K562 (cell line): Measurements from ENCODE around the gene RNH1. TPM values are rescaled to one million over a fixed set of nuclear protein-coding genes. Genes with fewer than 3 reads are reported as not detected.
A peak's percentile ranks its signal among the peaks of the same experiment; 100 is the strongest.

Experiments
- NR0B1 ChIP-seq: fragments of 450-650 bp; IDR thresholded peaks from one replicate; pipeline ENCODE4 v1.6.1; 2018; ENCODE audit warnings: mild to moderate bottlenecking, moderate library complexity; ENCODE audit not compliant: partially characterized antibody
- POLR3A ChIP-seq: IDR thresholded peaks from 2 replicates; pipeline ENCODE4 v1.6.1; 2011; ENCODE audit warnings: borderline replicate concordance, mild to moderate bottlenecking, moderate library complexity; ENCODE audit not compliant: insufficient read length, insufficient read depth; ENCODE audit errors: extremely low read depth
- SAP30 ChIP-seq: fragments of 200-600 bp; sonication (generic); IDR thresholded peaks from 2 replicates; pipeline ENCODE4 v1.6.1; 2012; ENCODE audit warnings: borderline replicate concordance, low read depth, mild to moderate bottlenecking, moderate library complexity, low read length, control low read depth, inconsistent platforms; ENCODE audit not compliant: insufficient read depth, poor library complexity, severe bottlenecking
- SMARCA4 ChIP-seq: fragments of 450-650 bp; IDR thresholded peaks from 2 replicates; pipeline ENCODE4 v1.6.1; 2016
- SRSF9 ChIP-seq: fragments of 200-400 bp; formaldehyde crosslinking; IDR thresholded peaks from 2 replicates; pipeline ENCODE4 v1.6.1; 2017; ENCODE audit warnings: low read depth, low read length, borderline replicate concordance
- THRAP3 ChIP-seq: fragments of 450-650 bp; IDR thresholded peaks from 2 replicates; pipeline ENCODE4 v1.6.1; 2016; ENCODE audit warnings: mild to moderate bottlenecking, inconsistent platforms, borderline replicate concordance
- TRIM24 ChIP-seq, 2 experiments: fragments of 450-650 bp; IDR thresholded peaks; 2 replicates each; pipeline ENCODE4 v1.6.1; 2016
- ZBTB8A ChIP-seq: fragments of 450-650 bp; IDR thresholded peaks from 2 replicates; pipeline ENCODE4 v1.6.1; 2018; ENCODE audit warnings: mild to moderate bottlenecking, moderate library complexity; ENCODE audit not compliant: partially characterized antibody
- ZNF316 ChIP-seq: fragments of 450-650 bp; IDR thresholded peaks from 2 replicates; pipeline ENCODE4 v1.6.1; 2016
- ZNF584 ChIP-seq: fragments of 200-800 bp; sonication (Bioruptor generic); IDR thresholded peaks from 2 replicates; pipeline ENCODE4 v1.6.1; 2016; ENCODE audit warnings: low read depth, mild to moderate bottlenecking, missing genetic modification characterization, missing compliant biosample characterization
- polyA plus RNA-seq, 8 experiments: library from polyadenylated mRNA; depleted of rRNA in 4 of 8; stranded (reverse) in 5 of 8; unstranded in 3 of 8; fragments of >200 nt; fragmentation: Nextera tagmentation in 2 of 8; fragmentation: Illumina TruSeq in 1 of 8; extraction: Ambion mirVana in 2 of 8; extraction: Trizol in 1 of 8; gene quantifications; 2 replicates each; pipeline versions ENCODE4 v1.2.1 to v1.2.3, GENCODE V29; 2011 to 2014; ENCODE audit warnings: inconsistent platforms in 1 of 8, missing spikeins in 1 of 8
- total RNA-seq, 7 experiments: library from RNA; depleted of rRNA in 6 of 7; stranded (reverse); fragments of >200 nt in 6 of 7; fragmentation: Illumina TruSeq in 2 of 7; extraction: Trizol in 2 of 7; gene quantifications; 2 replicates each; pipeline versions ENCODE4 v1.2.1 to v1.2.3, GENCODE V29; 2011 to 2021; ENCODE audit warnings: low replicate concordance in 1 of 7
- TF ChIP-seq, protein P1 (sequence below), 2 experiments: fragments of 450-650 bp; formaldehyde crosslinking in 1 of 2; IDR thresholded peaks; 2 replicates each; pipeline versions ENCODE4 v1.4.0 to v1.6.1; 2014 to 2020; ENCODE audit warnings: mild to moderate bottlenecking in 2 of 2, borderline replicate concordance in 1 of 2, low read depth in 1 of 2
- TF ChIP-seq, protein P2 (sequence below), 2 experiments: fragments of 200-800 bp in 1 of 2; sonication (Bioruptor generic) in 1 of 2; sonication (generic) in 1 of 2; formaldehyde crosslinking in 1 of 2; IDR thresholded peaks in 1 of 2; conservative IDR thresholded peaks in 1 of 2; 2 replicates each; pipeline versions ENCODE4 v1.5.0 to v1.6.1; 2016 to 2020; ENCODE audit warnings: missing compliant biosample characterization in 1 of 2, missing genetic modification characterization in 1 of 2, missing genetic modification reagents in 1 of 2
- TF ChIP-seq, protein P3 (sequence below), 2 experiments: IDR thresholded peaks; 2 replicates each; pipeline ENCODE4 v1.6.1; 2011; ENCODE audit warnings: borderline replicate concordance in 1 of 2, control low read depth in 1 of 2, low read depth in 1 of 2, low read length in 1 of 2, mild to moderate bottlenecking in 1 of 2, mixed read lengths in 1 of 2, moderate library complexity in 1 of 2; ENCODE audit not compliant: insufficient read depth in 1 of 2, insufficient read length in 1 of 2, poor library complexity in 1 of 2, severe bottlenecking in 1 of 2; ENCODE audit errors: extremely low read depth in 1 of 2

Gene RNH1
- total and polyA plus RNA-seq, 9 of the 15 experiments (the other 6 are each of a cell fraction or from before 2014, with no cell fraction given), result 2.5 to 160 (median 44.3) TPM

- TF ChIP-seq, protein P1, sequence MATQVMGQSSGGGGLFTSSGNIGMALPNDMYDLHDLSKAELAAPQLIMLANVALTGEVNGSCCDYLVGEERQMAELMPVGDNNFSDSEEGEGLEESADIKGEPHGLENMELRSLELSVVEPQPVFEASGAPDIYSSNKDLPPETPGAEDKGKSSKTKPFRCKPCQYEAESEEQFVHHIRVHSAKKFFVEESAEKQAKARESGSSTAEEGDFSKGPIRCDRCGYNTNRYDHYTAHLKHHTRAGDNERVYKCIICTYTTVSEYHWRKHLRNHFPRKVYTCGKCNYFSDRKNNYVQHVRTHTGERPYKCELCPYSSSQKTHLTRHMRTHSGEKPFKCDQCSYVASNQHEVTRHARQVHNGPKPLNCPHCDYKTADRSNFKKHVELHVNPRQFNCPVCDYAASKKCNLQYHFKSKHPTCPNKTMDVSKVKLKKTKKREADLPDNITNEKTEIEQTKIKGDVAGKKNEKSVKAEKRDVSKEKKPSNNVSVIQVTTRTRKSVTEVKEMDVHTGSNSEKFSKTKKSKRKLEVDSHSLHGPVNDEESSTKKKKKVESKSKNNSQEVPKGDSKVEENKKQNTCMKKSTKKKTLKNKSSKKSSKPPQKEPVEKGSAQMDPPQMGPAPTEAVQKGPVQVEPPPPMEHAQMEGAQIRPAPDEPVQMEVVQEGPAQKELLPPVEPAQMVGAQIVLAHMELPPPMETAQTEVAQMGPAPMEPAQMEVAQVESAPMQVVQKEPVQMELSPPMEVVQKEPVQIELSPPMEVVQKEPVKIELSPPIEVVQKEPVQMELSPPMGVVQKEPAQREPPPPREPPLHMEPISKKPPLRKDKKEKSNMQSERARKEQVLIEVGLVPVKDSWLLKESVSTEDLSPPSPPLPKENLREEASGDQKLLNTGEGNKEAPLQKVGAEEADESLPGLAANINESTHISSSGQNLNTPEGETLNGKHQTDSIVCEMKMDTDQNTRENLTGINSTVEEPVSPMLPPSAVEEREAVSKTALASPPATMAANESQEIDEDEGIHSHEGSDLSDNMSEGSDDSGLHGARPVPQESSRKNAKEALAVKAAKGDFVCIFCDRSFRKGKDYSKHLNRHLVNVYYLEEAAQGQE (IDR thresholded peaks at IDR 0.05; ENCODE audit: borderline replicate concordance), result peak; percentile 42; the same call in 1 of the 2 replicates
- TF ChIP-seq, protein P1 (CRISPR knock-in tag; IDR thresholded peaks at IDR 0.05; ENCODE audit: low read depth), result no peak
- TF ChIP-seq, protein P2, sequence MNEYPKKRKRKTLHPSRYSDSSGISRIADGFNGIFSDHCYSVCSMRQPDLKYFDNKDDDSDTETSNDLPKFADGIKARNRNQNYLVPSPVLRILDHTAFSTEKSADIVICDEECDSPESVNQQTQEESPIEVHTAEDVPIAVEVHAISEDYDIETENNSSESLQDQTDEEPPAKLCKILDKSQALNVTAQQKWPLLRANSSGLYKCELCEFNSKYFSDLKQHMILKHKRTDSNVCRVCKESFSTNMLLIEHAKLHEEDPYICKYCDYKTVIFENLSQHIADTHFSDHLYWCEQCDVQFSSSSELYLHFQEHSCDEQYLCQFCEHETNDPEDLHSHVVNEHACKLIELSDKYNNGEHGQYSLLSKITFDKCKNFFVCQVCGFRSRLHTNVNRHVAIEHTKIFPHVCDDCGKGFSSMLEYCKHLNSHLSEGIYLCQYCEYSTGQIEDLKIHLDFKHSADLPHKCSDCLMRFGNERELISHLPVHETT (CRISPR knock-in tag; conservative IDR thresholded peaks at IDR 0.05 in 1 of 2, IDR thresholded peaks at IDR 0.05 in 1 of 2), result peak in 1 of 2 experiments; percentile 24; a peak in 1 of 4 replicates
- TF ChIP-seq TRIM24 (IDR thresholded peaks at IDR 0.05) (no peak), SAP30 (no peak), POLR3A (no peak), ZNF316 (no peak), SRSF9 (no peak), NR0B1 (no peak), SMARCA4 (0 out of 2 replicates have a peak, but pooled peaks have one; percentile 29), THRAP3 (no peak), ZNF584 (CRISPR knock-in tag) (no peak), ZBTB8A (no peak)
- TF ChIP-seq, protein P3, sequence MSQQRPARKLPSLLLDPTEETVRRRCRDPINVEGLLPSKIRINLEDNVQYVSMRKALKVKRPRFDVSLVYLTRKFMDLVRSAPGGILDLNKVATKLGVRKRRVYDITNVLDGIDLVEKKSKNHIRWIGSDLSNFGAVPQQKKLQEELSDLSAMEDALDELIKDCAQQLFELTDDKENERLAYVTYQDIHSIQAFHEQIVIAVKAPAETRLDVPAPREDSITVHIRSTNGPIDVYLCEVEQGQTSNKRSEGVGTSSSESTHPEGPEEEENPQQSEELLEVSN (IDR thresholded peaks at IDR 0.05; ENCODE audit: borderline replicate concordance in 1 of 2, extremely low read depth in 1 of 2, insufficient read depth in 1 of 2, insufficient read length in 1 of 2, low read depth in 1 of 2, low read length in 1 of 2, poor library complexity in 1 of 2, severe bottlenecking in 1 of 2), result peak; percentile 91 to 94
Measured at GRCh38 chr11:450809-451451, 56.1 kb downstream of the RNH1 start (continued).
